ENCODE results near the gene CADM1.

CADM1 gene

DNA sequence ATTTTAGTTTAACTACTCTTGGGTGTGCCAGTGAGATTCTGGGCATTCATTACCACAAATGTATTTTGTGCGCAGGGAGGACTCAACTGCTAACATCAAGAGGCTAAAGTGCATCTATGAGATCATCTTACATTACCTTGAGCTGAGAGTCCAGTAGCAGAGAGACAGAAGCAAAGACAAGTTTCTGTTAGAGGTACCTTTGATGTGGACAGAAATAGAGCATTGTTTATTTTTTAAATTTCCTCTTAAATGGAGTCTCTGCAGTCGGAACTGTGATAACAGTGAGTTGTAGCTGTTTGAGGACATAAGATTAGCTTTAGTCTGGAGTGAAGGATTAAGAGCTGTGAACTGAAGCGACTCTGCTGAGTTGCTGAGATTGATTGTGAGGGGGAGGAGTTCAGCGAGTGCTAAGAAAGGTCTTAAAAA lies 297.0 kb downstream of the CADM1 start:
- Histone ChIP-seq H3K4me3 (ENCODE audit: low read length) (no peak overlapping the region), H3K9ac (ENCODE audit: low read length) (no peak overlapping the region), H3K36me3 (ENCODE audit: control insufficient read depth, insufficient read depth, low read length) (no peaks in the 10 kb centered on the region)

DNA sequence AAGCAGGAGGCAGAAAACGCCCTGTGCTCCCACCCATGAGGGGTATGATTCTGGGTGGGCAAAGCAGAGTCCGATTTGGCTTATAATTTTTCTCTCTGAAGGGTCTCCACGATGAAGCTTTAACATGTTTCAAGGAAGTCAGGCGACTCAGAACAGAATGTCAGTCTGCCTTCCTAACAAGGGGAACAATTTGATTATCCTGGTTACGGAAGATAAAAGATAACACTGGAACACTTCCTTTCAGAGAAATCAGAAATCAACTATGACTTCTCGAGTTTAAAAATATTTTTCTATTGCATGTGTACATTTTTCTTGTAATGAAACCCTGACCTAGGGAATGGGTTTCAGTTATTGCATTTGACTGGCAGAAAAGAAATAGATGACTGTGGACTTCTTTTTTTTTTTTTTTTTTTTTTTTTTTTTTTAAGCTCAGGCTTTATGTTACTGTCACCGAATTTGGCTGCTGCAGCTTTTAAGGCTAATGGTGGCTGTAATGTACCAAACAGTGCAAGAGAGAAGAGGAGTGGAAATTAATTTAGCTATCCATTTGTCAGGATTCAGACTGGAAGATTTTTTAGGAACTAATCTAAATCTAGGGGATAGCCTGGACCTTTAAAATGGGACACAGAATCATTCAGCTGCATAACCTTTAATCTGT lies 297.7 kb downstream of the CADM1 start:
- H3K9ac ChIP-seq (ENCODE audit: low read length): no peak overlapping the region
- H3K36me3 ChIP-seq (ENCODE audit: control insufficient read depth, insufficient read depth, low read length): no peaks in the 10 kb centered on the region
- no peaks in the 10 kb centered on the region for H3K9me3 ChIP-seq (ENCODE audit: control insufficient read depth, low read length)
- H3K27me3 ChIP-seq (ENCODE audit: control insufficient read depth, insufficient read depth, low read length): no peaks in the 10 kb centered on the region
- H3K4me1 ChIP-seq (ENCODE audit: control insufficient read depth, insufficient read depth, low read length): no peaks in the 10 kb centered on the region
- no peak overlapping the region for H3K4me3 ChIP-seq (ENCODE audit: low read length)

More for the DNA sequence above, 297.0 kb downstream of the CADM1 start:
- no peaks in the 10 kb centered on the region for H3K4me1 ChIP-seq (ENCODE audit: control insufficient read depth, insufficient read depth, low read length)
- H3K27me3 ChIP-seq (ENCODE audit: control insufficient read depth, insufficient read depth, low read length): no peaks in the 10 kb centered on the region
- H3K9me3 ChIP-seq (ENCODE audit: control insufficient read depth, low read length): no peaks in the 10 kb centered on the region

GRCh38 chr11:115202900-115203552 lies 301.2 kb downstream of the CADM1 start:
- Histone ChIP-seq H3K4me3 (ENCODE audit: low read length) (no peak overlapping the region), H3K9me3 (ENCODE audit: control insufficient read depth, low read length) (no peaks in the 10 kb centered on the region), H3K9ac (ENCODE audit: low read length) (no peak overlapping the region)

GRCh38 chr11:115202074-115202473 lies 302.1 kb downstream of the CADM1 start:
- H3K27me3 ChIP-seq (ENCODE audit: control insufficient read depth, insufficient read depth, low read length): no peaks in the 10 kb centered on the region
- H3K4me1 ChIP-seq (ENCODE audit: control insufficient read depth, insufficient read depth, low read length): no peaks in the 10 kb centered on the region
- no peak overlapping the region for H3K4me3 ChIP-seq (ENCODE audit: low read length)
- no peaks in the 10 kb centered on the region for H3K36me3 ChIP-seq (ENCODE audit: control insufficient read depth, insufficient read depth, low read length)
- no peaks in the 10 kb centered on the region for H3K9me3 ChIP-seq (ENCODE audit: control insufficient read depth, low read length)
- no peak overlapping the region for H3K9ac ChIP-seq (ENCODE audit: low read length)

More at GRCh38 chr11:115202900-115203552, 301.2 kb downstream of the CADM1 start:
- Histone ChIP-seq H3K36me3 (ENCODE audit: control insufficient read depth, insufficient read depth, low read length) (no peaks in the 10 kb centered on the region), H3K27me3 (ENCODE audit: control insufficient read depth, insufficient read depth, low read length) (no peaks in the 10 kb centered on the region), H3K4me1 (ENCODE audit: control insufficient read depth, insufficient read depth, low read length) (no peaks in the 10 kb centered on the region)

DNA sequence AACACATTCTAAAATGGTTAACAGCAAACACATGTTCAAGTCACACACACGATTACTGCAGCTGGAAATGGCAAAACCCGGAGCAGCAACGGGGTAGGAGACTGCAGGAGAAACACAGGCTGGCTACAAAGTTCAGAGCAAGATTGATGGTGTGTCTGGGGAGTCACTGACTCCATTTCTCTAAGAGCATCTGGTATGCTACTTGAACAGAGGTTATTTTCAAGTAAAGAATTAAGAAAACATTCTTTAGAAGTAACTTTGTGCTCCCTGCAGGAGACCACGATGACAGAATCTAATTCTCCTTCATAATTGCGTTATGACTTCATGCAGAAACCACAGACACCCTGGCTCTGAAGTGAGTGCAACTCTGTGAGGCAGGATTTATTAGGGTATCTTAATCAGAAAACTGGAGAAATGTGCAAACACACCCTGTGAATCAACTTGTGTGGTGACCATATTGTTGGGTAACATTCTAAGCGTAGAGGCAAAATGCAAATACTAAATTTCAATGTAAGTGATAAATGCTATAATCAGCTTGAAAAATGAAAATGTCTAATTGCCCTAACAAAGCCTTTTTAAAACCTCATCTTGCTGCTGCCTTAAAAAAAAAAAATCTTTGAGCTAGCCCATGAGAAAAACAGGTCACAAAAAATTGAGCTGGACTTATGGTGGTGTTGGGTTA lies 303.0 kb downstream of the CADM1 start:
- H3K9me3 ChIP-seq (ENCODE audit: control insufficient read depth, low read length): no peaks in the 10 kb centered on the region
- H3K9ac ChIP-seq (ENCODE audit: low read length): no peak overlapping the region
- no peaks in the 10 kb centered on the region for H3K4me1 ChIP-seq (ENCODE audit: control insufficient read depth, insufficient read depth, low read length)
- H3K36me3 ChIP-seq (ENCODE audit: control insufficient read depth, insufficient read depth, low read length): no peaks in the 10 kb centered on the region
- H3K27me3 ChIP-seq (ENCODE audit: control insufficient read depth, insufficient read depth, low read length): no peaks in the 10 kb centered on the region
- no peak overlapping the region for H3K4me3 ChIP-seq (ENCODE audit: low read length)

GRCh38 chr11:115199481-115200069 lies 304.6 kb downstream of the CADM1 start:
- H3K9me3 ChIP-seq (ENCODE audit: control insufficient read depth, low read length): no peaks in the 10 kb centered on the region
- H3K4me1 ChIP-seq (ENCODE audit: control insufficient read depth, insufficient read depth, low read length): no peaks in the 10 kb centered on the region
- no peaks in the 10 kb centered on the region for H3K36me3 ChIP-seq (ENCODE audit: control insufficient read depth, insufficient read depth, low read length)
- H3K9ac ChIP-seq (ENCODE audit: low read length): no peak overlapping the region
- no peak overlapping the region for H3K4me3 ChIP-seq (ENCODE audit: low read length)
- H3K27me3 ChIP-seq (ENCODE audit: control insufficient read depth, insufficient read depth, low read length): no peaks in the 10 kb centered on the region

DNA sequence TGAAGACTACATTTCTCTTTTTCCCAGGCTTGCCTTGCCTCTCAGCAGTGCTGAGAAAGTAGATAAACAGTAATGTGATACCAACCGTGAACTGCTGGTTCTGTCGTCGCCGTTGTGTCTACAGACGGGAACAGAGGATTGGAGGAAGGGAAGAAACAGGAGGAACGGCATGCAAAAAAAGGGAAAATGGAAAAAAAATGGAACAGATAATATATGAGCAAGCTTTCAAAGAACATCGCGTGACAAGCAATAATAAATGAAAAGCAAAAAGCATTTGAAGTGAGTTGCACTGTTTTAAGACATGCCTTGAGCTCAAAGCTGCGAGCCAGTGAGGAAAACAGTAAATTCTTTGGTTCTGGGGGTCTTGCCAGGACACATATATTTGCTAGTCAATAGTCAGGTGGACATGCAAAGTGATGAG lies 305.9 kb downstream of the CADM1 start:
- Histone ChIP-seq H3K36me3 (ENCODE audit: control insufficient read depth, insufficient read depth, low read length) (no peaks in the 10 kb centered on the region), H3K27me3 (ENCODE audit: control insufficient read depth, insufficient read depth, low read length) (no peaks in the 10 kb centered on the region), H3K4me3 (ENCODE audit: low read length) (no peak overlapping the region), H3K4me1 (ENCODE audit: control insufficient read depth, insufficient read depth, low read length) (no peaks in the 10 kb centered on the region), H3K9me3 (ENCODE audit: control insufficient read depth, low read length) (no peaks in the 10 kb centered on the region), H3K9ac (ENCODE audit: low read length) (no peak overlapping the region)

DNA sequence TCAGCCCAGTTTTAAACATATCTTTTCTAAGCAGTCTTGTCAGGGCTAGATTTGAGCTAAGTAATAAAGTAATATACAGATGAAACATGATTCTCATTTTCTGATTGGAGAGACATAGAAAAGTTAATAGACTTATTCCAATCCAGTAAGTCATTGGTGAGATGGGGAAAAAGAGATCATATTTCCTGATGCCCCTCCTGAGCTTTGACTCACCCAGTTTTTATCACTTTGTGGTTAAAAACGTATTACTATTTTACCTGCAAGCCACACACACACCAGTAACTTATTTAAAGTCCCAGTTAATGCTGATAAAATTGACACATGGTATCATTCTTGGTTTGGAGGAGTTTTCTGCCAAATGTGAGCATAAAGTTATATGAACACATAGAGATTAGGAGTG lies 306.8 kb downstream of the CADM1 start:
- Histone ChIP-seq H3K27me3 (ENCODE audit: control insufficient read depth, insufficient read depth, low read length) (no peaks in the 10 kb centered on the region), H3K4me3 (ENCODE audit: low read length) (no peak overlapping the region), H3K9me3 (ENCODE audit: control insufficient read depth, low read length) (no peaks in the 10 kb centered on the region), H3K4me1 (ENCODE audit: control insufficient read depth, insufficient read depth, low read length) (no peaks in the 10 kb centered on the region), H3K36me3 (ENCODE audit: control insufficient read depth, insufficient read depth, low read length) (no peaks in the 10 kb centered on the region), H3K9ac (ENCODE audit: low read length) (no peak overlapping the region)

DNA sequence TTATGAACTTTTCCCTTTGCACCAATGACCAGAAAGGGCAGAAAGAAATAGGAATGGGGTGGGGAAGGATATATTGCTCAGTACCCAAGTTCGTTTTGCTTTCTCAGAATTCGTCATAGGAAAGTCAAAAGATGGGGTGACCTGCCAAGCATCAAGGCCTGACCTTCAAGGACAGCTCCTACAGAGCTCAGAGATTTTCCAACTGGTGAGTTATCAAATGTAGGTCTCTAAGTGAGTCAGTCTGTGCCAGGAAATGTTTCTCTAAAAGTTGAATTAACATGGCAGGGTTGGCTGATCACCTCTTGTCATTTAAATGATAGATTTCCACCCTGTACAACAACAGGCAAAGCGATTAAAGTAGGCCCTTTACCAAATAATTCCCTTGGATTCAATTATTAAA lies 307.2 kb downstream of the CADM1 start:
- Histone ChIP-seq H3K27me3 (ENCODE audit: control insufficient read depth, insufficient read depth, low read length) (no peaks in the 10 kb centered on the region), H3K9me3 (ENCODE audit: control insufficient read depth, low read length) (no peaks in the 10 kb centered on the region), H3K9ac (ENCODE audit: low read length) (no peak overlapping the region), H3K4me1 (ENCODE audit: control insufficient read depth, insufficient read depth, low read length) (no peaks in the 10 kb centered on the region), H3K36me3 (ENCODE audit: control insufficient read depth, insufficient read depth, low read length) (no peaks in the 10 kb centered on the region), H3K4me3 (ENCODE audit: low read length) (no peak overlapping the region)

DNA sequence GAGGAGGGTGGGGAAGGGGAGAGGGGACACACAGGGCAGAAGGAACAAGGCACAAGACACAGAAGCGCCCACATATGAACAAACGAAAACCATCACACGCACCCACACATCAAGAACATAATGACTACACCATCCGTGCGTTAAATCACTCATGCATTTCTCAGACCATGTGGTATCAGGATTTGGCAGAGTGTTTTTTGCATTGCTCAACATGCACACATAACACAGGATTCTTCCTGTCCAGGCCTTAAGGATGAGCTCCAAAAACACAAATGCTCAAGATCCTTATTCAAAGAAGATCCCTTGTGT lies 309.5 kb downstream of the CADM1 start:
- Histone ChIP-seq H3K4me3 (ENCODE audit: low read length) (no peak overlapping the region), H3K4me1 (ENCODE audit: control insufficient read depth, insufficient read depth, low read length) (no peaks in the 10 kb centered on the region), H3K36me3 (ENCODE audit: control insufficient read depth, insufficient read depth, low read length) (no peaks in the 10 kb centered on the region), H3K9ac (ENCODE audit: low read length) (no peak overlapping the region), H3K27me3 (ENCODE audit: control insufficient read depth, insufficient read depth, low read length) (no peaks in the 10 kb centered on the region), H3K9me3 (ENCODE audit: control insufficient read depth, low read length) (no peaks in the 10 kb centered on the region)

DNA sequence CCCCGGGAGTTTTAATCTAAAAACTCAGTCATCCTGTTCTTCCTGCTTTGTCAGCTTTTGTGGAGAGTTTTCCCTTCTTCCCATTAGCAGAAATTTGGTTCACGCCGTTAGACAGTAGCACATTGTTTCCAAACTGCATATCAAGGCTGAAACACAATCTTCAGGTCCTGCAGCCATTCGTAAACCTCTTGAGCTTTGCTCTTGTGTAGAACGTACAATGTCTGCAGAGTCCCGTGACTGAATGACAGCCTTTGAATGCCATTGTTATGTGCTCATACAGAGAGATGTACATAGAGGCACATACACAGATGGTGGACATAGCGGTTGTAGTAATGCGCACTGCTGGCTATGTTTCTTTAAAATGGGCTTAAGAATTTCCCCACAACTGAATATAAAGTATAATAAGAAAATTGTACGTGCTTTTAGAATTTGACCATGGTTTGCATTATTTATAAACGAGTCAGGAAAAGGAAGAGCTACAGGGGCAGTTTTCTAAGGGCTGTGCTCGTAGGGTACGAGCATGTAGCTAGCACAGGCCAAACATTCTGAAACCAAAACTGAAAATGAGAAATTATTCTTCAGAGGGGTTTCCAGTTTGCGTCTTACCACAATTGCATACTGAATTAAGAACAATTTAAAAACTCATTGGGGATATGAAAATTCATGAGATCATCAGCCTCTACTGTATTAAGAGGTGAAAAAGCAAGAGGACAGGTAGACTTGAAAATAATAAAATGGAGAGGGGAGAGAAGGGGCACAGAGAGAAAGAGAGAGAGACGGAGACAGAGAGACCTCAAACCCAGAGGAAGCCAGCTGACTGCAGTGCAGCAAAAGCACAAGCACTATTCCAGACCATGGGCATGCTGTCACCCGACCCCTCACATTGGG lies 310.1 kb downstream of the CADM1 start:
- Histone ChIP-seq H3K9ac (ENCODE audit: low read length) (no peak overlapping the region), H3K4me1 (ENCODE audit: control insufficient read depth, insufficient read depth, low read length) (no peaks in the 10 kb centered on the region), H3K4me3 (ENCODE audit: low read length) (no peak overlapping the region), H3K9me3 (ENCODE audit: control insufficient read depth, low read length) (no peaks in the 10 kb centered on the region), H3K27me3 (ENCODE audit: control insufficient read depth, insufficient read depth, low read length) (no peaks in the 10 kb centered on the region), H3K36me3 (ENCODE audit: control insufficient read depth, insufficient read depth, low read length) (no peaks in the 10 kb centered on the region)
